Uterus (tissue), 4 donors: Measurements from ENCODE around the gene CACUL1. TPM values are rescaled to one million over a fixed set of nuclear protein-coding genes. Genes with fewer than 3 reads are reported as not detected.
"Not testable (repeated sequence)": the region's sequence is repeated elsewhere in the genome, so short reads cannot be mapped to it uniquely, and the experiment has no call there.

Source experiments
- DNase-seq, 2 donors: peaks; one replicate each; pipeline ENCODE4 v3.0.0-alpha.2; 2019 to 2020
- H3K27ac ChIP-seq, 2 donors: fragments of 200-600 bp; sonication (generic); 1 replicate in 1 of 2; 2 replicates in 1 of 2; pipeline ENCODE4 v1.5.1; 2016 to 2018
- H3K27me3 ChIP-seq, 2 donors: fragments of 200-600 bp; sonication (generic); one replicate each; pipeline ENCODE4 v1.5.1; 2018 to 2019; ENCODE audit warnings: control low read depth in 1 of 2
- H3K36me3 ChIP-seq, 2 donors: fragments of 200-600 bp; sonication (generic); one replicate each; pipeline ENCODE4 v1.5.1; 2019; ENCODE audit warnings: control low read depth in 1 of 2
- H3K4me1 ChIP-seq, 2 donors: fragments of 200-600 bp; sonication (generic); one replicate each; pipeline ENCODE4 v1.5.1; 2018 to 2019; ENCODE audit warnings: control low read depth in 1 of 2
- H3K4me3 ChIP-seq, 2 donors: fragments of 200-600 bp; sonication (generic); 1 replicate in 1 of 2; 2 replicates in 1 of 2; pipeline ENCODE4 v1.5.1; 2018 to 2019; ENCODE audit warnings: mild to moderate bottlenecking in 1 of 2
- H3K9me3 ChIP-seq, 2 donors: fragments of 200-600 bp; sonication (generic); one replicate each; pipeline ENCODE4 v1.5.1; 2019; ENCODE audit warnings: control low read depth in 1 of 2
- CTCF ChIP-seq, 4 experiments: fragments of 200-600 bp in 2 of 4; fragments of 450-650 bp in 2 of 4; sonication (generic) in 2 of 4; IDR thresholded peaks; one replicate each; pipeline ENCODE4 v1.5.1; 2016 to 2019; ENCODE audit warnings: antibody characterized with exemption in 4 of 4, mild to moderate bottlenecking in 2 of 4, moderate library complexity in 1 of 4
- POLR2A ChIP-seq, 2 donors: fragments of 450-650 bp; IDR thresholded peaks; one replicate each; pipeline ENCODE4 v1.6.1; 2016; ENCODE audit warnings: antibody characterized with exemption in 2 of 2, mild to moderate bottlenecking in 1 of 2, moderate library complexity in 1 of 2
- intact Hi-C: fragments of 100-400 bp; cut with DNase I; formaldehyde crosslinking; loops from one replicate; pipeline ENCODE4 v1.15.1; 2023; ENCODE audit warnings: low total_unique reads
- total RNA-seq, 4 donors: library from RNA; depleted of rRNA in 3 of 4; stranded (reverse); fragments of >200 nt in 3 of 4; gene quantifications; one replicate each; pipeline versions ENCODE4 v1.1.0 to v1.2.4, GENCODE V29; 2014 to 2023
- donor health status: DM: yes; HTN: yes; CAD: no.

CACUL1 gene
- total RNA-seq, 4 donors from 2014 or later, result 24.8 to 61.0 (median 29.6) TPM

- H3K27ac ChIP-seq, result peak overlapping the region in 1 of 2 donors; percentile 30
- no peaks in the 10 kb centered on the region for H3K27me3 ChIP-seq
- DNase-seq, result no peak
- no peak overlapping the region for H3K4me3 ChIP-seq
- TF ChIP-seq CTCF (IDR thresholded peaks at IDR 0.05) (no peak), POLR2A (IDR thresholded peaks at IDR 0.05) (no peak)
- no peaks in the 10 kb centered on the region for H3K36me3 ChIP-seq
- H3K9me3 ChIP-seq, result no peaks in the 10 kb centered on the region
- H3K4me1 ChIP-seq, result peaks cover 0 to 8% of the 10 kb centered on the region in 2 donors
- intact Hi-C loops, result no loop called here
Observed at GRCh38 chr10:118672766-118673715, 81.7 kb downstream of the CACUL1 start.

- intact Hi-C loops, result no loop called here
- H3K4me1 ChIP-seq, result peaks cover 0 to 8% of the 10 kb centered on the region in 2 donors
Observed at GRCh38 chr10:118672153-118672552, 82.6 kb downstream of the CACUL1 start.

GRCh38 chr10:118671221-118671620 lies 83.5 kb downstream of the CACUL1 start:
- H3K4me3 ChIP-seq, H3K27ac ChIP-seq, H3K27me3 ChIP-seq, H3K4me1 ChIP-seq, intact Hi-C loops, H3K9me3 ChIP-seq, DNase-seq, H3K36me3 ChIP-seq: not testable (repeated sequence)

More at GRCh38 chr10:118672153-118672552, 82.6 kb downstream of the CACUL1 start:
- no peak for TF ChIP-seq POLR2A (IDR thresholded peaks at IDR 0.05)
- TF ChIP-seq CTCF (IDR thresholded peaks at IDR 0.05), result no peak
- no peak for DNase-seq
- Histone ChIP-seq H3K4me3 (no peak overlapping the region), H3K27me3 (no peaks in the 10 kb centered on the region), H3K36me3 (no peaks in the 10 kb centered on the region), H3K27ac (no peak overlapping the region), H3K9me3 (no peaks in the 10 kb centered on the region)

- H3K27me3 ChIP-seq, result no peaks in the 10 kb centered on the region
- TF ChIP-seq CTCF (IDR thresholded peaks at IDR 0.05), result no peak
- TF ChIP-seq POLR2A (IDR thresholded peaks at IDR 0.05), result no peak
- no peak overlapping the region for H3K27ac ChIP-seq
- no peaks in the 10 kb centered on the region for H3K9me3 ChIP-seq
- H3K4me3 ChIP-seq, result no peak overlapping the region
- no peaks in the 10 kb centered on the region for H3K36me3 ChIP-seq
- intact Hi-C loops, result no loop called here
- H3K4me1 ChIP-seq, result peaks cover 0 to 8% of the 10 kb centered on the region in 2 donors
- DNase-seq, result no peak
Observed at GRCh38 chr10:118670472-118671124, 84.2 kb downstream of the CACUL1 start.

- H3K4me3 ChIP-seq, result no peak overlapping the region
- TF ChIP-seq POLR2A (IDR thresholded peaks at IDR 0.05), result no peak
- no peak for TF ChIP-seq CTCF (IDR thresholded peaks at IDR 0.05)
- peak overlapping the region; percentile 39 to 48 for H3K27ac ChIP-seq
- DNase-seq, result no peak
- no peaks in the 10 kb centered on the region for H3K36me3 ChIP-seq
- H3K27me3 ChIP-seq, result no peaks in the 10 kb centered on the region
- H3K4me1 ChIP-seq, result peaks cover 0 to 8% of the 10 kb centered on the region in 2 donors
- intact Hi-C loops, result no loop called here
- H3K9me3 ChIP-seq, result no peaks in the 10 kb centered on the region
Observed at GRCh38 chr10:118669835-118670234, 84.9 kb downstream of the CACUL1 start.
